ENCODE measurements around the gene CAPN15.
"Not testable (repeated sequence)": the region's sequence is repeated elsewhere in the genome, so short reads cannot be mapped to it uniquely, and the experiment has no call there.

The CAPN15 gene

GRCh38 chr16:591892-592517 is 64.5 kb downstream of the CAPN15 start:
- no peak for DNase-seq (ENCODE audit: low read depth, low spot score)

GRCh38 chr16:592518-593306 is 65.2 kb downstream of the CAPN15 start:
- peak; percentile 44 for DNase-seq (ENCODE audit: low read depth, low spot score)

- DNase-seq (ENCODE audit: low read depth, low spot score): no peak
Observed at GRCh38 chr16:593406-593805, 65.9 kb downstream of the CAPN15 start.

GRCh38 chr16:593807-594206 is 66.3 kb downstream of the CAPN15 start:
- no peak for DNase-seq (ENCODE audit: low read depth, low spot score)

- DNase-seq (ENCODE audit: low read depth, low spot score): no peak
Observed at GRCh38 chr16:595094-595528, 67.6 kb downstream of the CAPN15 start.

GRCh38 chr16:595942-596735 is 68.6 kb downstream of the CAPN15 start:
- DNase-seq (ENCODE audit: low read depth, low spot score): no peak

- no peak for DNase-seq (ENCODE audit: low read depth, low spot score)
Observed at GRCh38 chr16:596736-597060, 69.2 kb downstream of the CAPN15 start.

- not testable (repeated sequence) for DNase-seq (ENCODE audit: low read depth, low spot score)
Observed at GRCh38 chr16:597655-598054, 70.1 kb downstream of the CAPN15 start.

- no peak for DNase-seq (ENCODE audit: low read depth, low spot score)
Observed at GRCh38 chr16:598823-599739, 71.6 kb downstream of the CAPN15 start.

GRCh38 chr16:600781-601180 is 73.3 kb downstream of the CAPN15 start:
- DNase-seq (ENCODE audit: low read depth, low spot score): no peak

- DNase-seq (ENCODE audit: low read depth, low spot score): no peak
Observed at GRCh38 chr16:603933-604332, 76.4 kb downstream of the CAPN15 start.

Data from brain pericyte (primary cell).